Epithelial cell of proximal tubule (primary cell): Measurements from ENCODE around the gene KRT36. TPM values are rescaled to one million over a fixed set of nuclear protein-coding genes. Genes with fewer than 3 reads are reported as not detected.

Experiments
- DNase-seq: peaks from one replicate; pipeline ENCODE4 v3.0.0-alpha.2; 2011; ENCODE audit warnings: low read depth
- H3K4me3 ChIP-seq: 2 replicates; pipeline ENCODE4 v1.5.1; 2011; ENCODE audit warnings: low read depth, mild to moderate bottlenecking, low read length
- CTCF ChIP-seq: conservative IDR thresholded peaks from 2 replicates; pipeline ENCODE4 v1.5.1; 2012; ENCODE audit warnings: low read depth, mild to moderate bottlenecking, low read length
- total RNA-seq: library from RNA; depleted of rRNA; stranded (reverse); fragments of >200 nt; gene quantifications from 2 replicates; pipeline ENCODE4 v1.2.3, GENCODE V29; 2015

The KRT36 gene
- total RNA-seq, 1 donor from 2014 or later: not detected

GRCh38 chr17:41522301-41523224 is 32.9 kb upstream of the KRT36 start:
- no peak for TF ChIP-seq CTCF
- no peak for DNase-seq
- H3K4me3 ChIP-seq: no peak overlapping the region

GRCh38 chr17:41521574-41522261 is 32.0 kb upstream of the KRT36 start:
- TF ChIP-seq CTCF: peak; percentile 10
- H3K4me3 ChIP-seq: no peak overlapping the region
- DNase-seq: no peak

GRCh38 chr17:41520821-41521521 is 31.3 kb upstream of the KRT36 start:
- DNase-seq: no peak
- no peak for TF ChIP-seq CTCF
- no peak overlapping the region for H3K4me3 ChIP-seq

- DNase-seq: no peak
- no peak overlapping the region for H3K4me3 ChIP-seq
- TF ChIP-seq CTCF: no peak
Observed at GRCh38 chr17:41519501-41520224, 30.0 kb upstream of the KRT36 start.

- DNase-seq: no peak
- no peak within 1 kb of the TSS for H3K4me3 ChIP-seq
- peak; percentile 20 for TF ChIP-seq CTCF
Observed at GRCh38 chr17:41518789-41519449, 29.2 kb upstream of the KRT36 start, which contains the start of gene KRT15. TSS of gene KRT15 (minus strand) at chr17:41518890. CDS start at chr17:41518827, 63 bp downstream.

GRCh38 chr17:41518031-41518430 is 28.3 kb upstream of the KRT36 start:
- no peak overlapping the region for H3K4me3 ChIP-seq
- no peak for TF ChIP-seq CTCF
- no peak for DNase-seq
